HG02571 (cell line): ENCODE results near the gene ETV4.

ENCODE experiments used
- ATAC-seq: cut with Tn5 transposase; IDR thresholded peaks from one replicate; pipeline ENCODE4 v1.9.1; 2021; ENCODE audit warnings: mild to moderate bottlenecking, moderate library complexity; ENCODE audit not compliant: unreplicated experiment

ETV4 gene

DNA sequence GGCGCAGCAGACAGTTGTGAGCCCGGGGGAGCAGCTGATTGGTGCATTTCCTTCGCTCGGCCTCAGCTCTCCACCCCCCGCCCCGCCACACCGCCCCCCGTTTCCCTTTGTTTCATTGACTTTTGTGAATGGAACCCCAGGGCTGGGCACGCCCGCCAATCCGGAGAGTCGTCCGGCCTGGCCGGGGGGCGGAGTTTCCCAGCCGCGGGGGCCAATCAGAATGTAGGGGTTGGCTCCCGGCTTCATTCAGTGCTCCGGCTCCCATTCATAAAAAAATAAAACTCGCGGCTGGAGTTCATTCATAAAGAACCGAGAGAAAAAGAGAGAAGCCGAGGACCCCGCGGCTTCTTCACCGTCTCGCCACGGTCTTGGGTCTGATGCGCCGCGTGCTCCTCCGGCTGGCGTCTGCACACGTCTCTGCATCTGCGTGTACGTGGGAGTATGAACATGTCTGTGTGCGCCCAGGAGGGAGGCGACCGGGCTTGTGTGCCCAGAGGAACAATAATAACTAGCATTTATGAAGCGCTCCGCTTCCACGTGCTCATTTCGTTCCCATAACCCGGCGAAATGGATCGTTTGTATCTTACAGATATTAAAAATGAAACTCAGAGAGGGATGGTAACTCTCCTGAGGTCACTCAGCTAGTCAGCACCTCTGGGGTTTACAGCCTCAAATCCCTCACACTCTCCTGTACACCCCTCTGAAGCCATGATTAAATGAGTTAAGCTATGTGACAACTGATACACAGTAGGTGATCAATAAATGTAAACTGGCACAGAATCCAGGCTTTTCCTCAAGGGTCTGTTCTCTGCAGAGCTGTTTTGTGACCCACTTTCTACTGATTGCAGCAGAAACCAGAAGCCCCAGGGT lies at the start of gene ETV4:
ETV4 (minus strand) TSS at position 22 of the 870 bp plus-strand sequence. CDS start 723 bp downstream, outside the sequence.
- ATAC-seq: peak; percentile 85

DNA sequence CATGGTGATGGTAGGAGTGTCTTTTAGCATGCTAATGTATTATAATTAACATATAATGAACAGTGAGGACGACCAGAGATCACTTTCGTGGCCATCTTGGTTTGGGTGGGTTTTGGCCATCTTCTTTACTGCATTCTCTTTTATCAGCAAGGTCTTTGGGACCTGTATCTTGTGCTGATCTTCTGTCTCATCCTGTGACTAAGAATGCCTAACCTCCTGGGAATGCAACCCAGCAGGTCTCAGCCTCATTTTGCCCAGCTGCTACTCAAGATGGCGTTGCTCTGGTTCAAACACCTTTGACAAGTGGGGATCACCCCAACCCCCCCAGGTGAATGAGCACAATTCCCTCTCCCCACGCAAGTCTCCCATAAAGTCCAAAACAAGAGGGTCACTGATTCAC lies 49.3 kb upstream of the ETV4 start:
- ATAC-seq: no peak

DNA sequence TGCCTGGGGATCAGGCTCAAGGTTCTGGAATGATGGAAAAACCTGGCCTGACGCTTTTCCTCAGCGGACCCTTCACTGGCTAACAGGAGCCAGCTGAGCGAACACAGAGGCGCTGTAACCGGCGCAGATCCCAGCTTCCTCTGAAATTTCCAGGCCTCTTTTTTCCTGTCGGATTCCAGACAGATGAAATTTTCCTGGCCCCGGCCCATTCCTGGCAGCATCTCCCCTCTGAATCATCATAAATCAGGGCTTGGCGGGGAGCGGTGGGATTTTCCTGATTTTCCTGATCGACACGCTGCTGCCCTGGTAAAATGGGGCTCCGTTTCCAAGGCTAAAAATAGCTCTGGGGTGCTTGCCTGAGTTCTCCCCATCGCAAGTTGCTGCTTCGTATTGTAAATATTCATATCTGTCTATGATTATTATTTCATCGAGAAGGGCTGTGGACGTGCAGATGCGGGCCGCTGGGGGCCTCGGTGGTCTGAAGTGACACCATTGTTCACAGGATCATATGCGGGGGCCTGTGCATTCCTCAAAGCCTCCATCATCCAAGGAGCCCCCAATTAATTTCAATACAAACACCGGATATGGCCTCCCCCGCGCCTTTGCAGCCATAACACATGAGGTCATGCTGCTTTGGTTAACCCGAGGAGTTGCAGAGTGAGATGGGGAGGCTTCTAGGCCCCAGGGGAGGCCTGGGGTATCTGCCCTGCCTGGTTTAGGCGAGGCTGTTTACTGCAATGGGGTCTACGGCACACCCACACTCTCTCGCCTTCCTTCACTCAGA lies 45.8 kb upstream of the ETV4 start:
- no peak for ATAC-seq

DNA sequence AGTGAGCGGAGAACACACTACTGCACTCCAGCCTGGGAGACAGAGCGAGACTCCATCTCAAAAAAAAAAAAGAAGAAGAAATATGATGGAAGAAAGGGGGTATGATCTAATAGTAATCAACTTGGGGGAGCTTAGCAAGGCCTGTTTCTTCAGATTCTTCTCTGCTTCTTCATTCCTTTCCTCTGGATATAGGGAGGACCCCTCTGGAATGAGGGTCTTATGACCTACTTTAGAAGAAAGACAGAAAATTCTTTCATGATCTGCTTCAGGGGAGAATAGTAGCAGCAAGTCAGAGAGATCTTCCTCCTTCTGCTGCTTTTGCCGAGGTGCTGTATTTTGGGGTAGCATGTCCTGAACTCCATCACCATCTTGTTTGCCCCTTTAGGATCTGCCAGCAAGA lies 44.9 kb upstream of the ETV4 start:
- ATAC-seq: no peak

DNA sequence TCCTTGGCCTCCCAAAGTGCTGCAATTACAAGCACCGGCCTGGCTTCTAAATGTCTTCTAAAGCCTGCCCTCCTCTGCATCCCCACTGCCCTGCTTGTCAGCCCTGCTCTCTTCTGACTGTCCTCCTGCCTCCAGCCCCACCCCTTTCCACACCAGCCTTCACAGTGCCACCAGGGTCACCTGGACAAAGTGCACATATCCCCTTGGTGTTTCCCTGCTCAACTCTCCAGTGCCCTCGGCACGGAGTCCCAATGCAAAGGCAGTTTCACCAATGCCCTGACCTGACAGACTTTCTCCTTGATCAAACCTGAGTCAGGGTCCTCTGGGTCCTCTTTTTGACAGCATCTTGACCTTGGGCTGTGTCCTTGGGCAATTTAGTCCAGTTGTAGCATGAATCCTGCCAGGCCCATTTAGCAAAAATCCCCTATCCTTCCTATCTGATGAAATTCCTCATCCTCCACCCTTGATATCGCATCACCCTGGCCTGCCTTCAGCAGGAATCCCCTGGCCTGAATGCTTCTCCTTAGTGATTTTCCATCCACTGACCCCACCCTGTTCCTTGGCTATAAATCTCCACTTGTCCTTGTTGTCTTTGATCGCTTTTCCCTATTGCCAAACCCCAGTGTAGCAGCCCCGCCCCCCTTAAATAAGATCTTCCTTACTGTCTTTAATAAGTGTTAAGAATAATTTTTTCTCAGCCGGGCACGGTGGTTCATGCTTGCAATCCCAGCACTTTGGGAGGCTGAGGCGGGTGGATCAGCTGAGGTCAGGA lies 42.7 kb upstream of the ETV4 start:
- ATAC-seq: no peak

DNA sequence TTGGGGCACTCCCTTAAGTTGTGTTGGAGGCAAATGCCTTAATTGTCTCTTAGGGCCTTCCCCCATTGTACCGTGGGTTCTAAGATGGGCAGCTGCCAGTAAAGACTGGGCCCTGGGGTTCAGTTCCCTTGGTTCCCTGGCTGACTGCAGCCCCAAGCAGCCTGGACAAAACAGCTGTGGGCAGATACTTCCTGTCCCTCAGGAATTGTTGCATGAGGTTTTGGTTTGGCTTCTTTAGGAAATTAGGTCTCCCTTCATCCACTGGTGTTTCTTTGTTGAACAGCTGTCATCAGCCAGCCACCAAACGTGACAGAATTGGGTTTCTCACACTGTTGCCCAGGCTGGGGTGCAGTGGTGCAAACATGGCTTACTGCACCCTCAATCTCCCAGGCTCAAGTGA lies 42.0 kb upstream of the ETV4 start:
- ATAC-seq: no peak

DNA sequence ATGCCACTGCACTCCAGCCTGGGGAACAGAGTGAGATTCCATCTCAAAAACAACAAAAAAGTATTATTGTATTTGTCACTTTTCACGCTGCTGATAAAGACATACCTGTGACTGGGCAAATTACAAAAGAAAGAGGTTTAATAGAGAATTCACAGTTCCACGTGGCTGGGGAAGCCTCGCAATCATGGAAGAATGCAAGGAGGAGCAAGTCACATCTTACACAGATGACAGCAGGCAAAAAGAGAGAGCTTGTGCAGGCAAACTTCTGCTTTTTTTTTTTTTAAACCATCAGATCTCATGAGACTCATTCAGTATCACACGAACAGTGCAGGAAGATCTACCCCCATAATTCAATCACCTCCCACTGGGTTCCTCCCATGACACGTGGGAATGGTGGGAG lies 41.5 kb upstream of the ETV4 start:
- no peak for ATAC-seq

DNA sequence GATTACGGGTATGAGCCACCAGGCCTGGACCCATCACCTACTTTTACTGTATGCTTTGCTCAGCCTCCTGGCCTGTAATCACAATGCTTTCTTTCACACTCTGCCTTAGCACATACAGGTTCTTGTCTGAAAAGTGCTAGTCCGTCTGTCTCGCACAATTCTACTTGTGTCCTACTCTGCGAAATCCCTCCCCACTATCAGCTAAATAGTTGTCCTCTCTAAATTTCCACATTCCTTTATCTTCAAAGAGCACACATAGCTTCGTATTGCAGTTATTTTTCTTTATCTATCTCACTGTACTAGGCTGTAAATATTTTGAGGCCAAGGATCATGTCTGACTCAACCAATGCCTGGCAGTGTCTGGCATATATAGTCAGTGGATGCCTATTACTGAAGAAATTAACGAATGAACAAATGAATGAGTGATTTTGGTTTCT lies 38.5 kb upstream of the ETV4 start:
- no peak for ATAC-seq

DNA sequence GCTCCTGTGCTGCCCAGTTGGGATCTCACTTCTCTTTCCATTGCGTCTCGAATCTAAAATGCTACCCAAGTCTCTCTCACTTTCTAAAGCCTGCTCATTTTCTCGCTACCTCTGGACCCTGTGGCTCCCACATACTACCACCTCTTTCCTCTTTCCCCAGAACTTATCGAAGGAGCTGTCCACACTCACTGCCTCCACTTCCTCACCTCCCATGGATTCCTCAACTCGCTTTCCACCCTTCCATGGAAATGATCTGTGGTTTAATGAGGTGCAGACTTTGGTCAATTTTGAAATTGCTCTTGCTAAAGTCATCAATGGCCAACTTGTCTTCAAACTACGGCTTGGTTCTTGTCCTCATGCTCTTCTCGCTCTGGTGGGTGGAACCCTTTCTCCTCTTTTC lies 37.2 kb upstream of the ETV4 start:
- ATAC-seq: no peak

DNA sequence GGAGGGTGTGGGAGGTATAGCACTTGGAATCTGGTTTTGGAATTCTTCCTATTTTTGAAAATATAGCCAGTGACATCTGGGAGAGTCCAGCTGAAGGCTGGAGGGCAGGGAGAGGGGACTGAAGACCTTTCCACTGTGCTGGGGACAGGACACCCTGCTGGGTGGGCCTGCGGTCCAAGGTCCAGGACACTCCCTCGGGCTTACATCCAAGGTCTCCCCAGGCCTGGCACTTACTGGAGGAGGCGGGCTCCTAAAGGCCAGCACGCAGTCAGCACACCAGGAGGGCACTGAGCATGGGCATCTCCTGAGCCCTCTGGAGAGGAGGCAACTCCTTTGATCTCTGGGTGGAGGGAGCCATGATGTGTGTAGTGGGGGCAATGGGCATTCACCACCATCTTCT lies 35.5 kb upstream of the ETV4 start:
- ATAC-seq: no peak

DNA sequence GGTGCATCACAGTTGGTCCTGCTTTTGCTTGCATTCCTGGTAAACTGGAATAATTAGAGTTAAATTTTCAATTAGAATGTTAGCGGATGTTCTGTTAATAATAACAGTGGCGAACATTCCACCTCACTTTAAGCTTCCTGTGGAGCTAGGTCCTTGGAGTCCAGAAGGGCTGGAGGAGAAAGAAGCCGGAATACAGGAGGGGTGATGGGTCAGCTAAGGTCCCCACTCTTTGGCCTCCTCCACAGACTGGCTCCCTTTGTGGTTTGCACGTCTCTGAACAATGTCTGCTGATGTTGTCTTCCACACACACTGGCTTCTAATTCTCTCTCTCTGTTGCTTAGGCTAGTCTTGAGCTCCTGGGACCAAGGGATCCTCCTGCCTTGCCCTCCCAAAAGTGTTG lies 35.0 kb upstream of the ETV4 start:
- no peak for ATAC-seq

DNA sequence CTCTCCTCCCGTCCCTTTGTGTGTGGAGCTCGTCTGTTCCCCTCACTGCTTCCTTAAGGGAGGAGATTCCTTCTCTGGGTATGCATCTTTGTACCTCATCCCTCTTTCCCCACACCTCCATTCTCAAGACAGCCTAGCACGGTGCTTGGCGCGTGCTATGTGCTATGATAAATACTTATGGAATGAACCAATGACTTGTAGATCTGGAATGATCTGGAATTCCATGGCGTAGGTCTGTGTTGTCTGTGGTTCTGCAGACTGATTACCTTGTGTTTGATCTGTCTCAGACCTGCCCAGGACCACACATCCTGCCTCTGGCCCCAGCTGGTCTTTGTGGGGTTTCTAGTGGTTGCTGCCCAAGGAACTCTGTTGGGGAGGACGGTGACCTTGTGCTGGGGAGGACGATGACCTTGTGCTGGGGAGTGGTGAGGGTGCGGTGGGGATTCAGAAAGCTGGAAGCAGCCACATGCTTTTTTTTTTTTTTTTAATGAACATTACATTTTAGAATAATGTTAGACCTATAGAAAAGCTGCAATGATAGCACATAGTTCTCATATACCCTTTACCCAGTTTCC lies 33.5 kb upstream of the ETV4 start:
- no peak for ATAC-seq

DNA sequence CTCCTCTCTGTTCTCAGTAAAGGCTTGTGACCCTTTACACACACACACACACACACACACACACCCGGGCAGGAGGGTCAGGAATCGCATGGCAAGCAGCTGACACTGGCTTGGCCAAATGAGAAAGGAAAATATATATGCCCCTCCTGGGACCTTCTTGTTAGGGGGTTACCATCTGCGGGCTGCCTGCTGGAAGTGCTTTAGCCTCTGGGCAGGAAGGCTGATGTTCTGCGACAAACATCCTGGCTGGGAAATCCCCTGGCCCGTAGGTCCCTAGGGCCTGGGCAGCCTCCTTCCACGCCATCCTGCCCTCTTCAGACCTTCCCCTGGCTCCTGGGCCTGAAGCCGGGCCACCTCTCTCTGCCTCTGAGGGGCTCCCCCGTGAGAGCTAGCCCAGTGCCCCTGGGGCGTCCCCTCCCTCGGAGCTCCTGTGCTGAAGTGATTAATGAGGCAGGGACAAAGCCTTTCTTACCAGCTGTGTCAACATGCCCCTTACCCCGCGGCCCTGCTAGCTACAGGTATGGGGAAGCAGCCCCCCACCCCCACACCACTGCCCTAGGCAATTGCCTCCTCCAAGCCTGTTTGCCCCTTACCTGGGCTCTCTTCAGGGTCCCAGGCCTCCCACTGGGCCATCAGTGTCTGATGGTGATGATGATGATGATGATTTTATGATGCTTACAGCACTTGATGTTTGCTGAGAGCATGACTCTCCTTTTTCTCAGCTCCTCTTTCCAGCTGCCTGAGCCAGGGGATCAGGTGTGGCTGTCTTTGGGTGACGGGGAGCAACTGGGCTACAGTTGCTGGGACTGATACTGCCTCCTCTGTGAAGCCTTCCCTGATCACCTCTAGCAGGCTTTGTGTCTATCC lies 32.8 kb upstream of the ETV4 start:
- peak; percentile 58 for ATAC-seq

DNA sequence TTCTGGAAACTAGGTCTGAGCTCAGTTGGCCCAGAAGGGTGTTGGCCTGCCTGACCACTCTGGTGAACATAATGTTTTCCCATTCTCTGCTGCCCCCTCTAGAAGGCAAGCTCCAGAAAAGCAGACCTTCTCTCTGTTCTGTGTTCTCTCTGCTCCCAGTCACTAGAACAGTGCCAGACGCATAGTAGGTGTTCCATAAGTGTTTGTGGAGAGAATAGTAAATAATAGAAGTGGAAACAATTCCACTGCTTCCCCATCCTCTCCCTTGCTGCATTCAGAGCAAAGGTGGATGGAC lies 32.2 kb upstream of the ETV4 start:
- no peak for ATAC-seq

DNA sequence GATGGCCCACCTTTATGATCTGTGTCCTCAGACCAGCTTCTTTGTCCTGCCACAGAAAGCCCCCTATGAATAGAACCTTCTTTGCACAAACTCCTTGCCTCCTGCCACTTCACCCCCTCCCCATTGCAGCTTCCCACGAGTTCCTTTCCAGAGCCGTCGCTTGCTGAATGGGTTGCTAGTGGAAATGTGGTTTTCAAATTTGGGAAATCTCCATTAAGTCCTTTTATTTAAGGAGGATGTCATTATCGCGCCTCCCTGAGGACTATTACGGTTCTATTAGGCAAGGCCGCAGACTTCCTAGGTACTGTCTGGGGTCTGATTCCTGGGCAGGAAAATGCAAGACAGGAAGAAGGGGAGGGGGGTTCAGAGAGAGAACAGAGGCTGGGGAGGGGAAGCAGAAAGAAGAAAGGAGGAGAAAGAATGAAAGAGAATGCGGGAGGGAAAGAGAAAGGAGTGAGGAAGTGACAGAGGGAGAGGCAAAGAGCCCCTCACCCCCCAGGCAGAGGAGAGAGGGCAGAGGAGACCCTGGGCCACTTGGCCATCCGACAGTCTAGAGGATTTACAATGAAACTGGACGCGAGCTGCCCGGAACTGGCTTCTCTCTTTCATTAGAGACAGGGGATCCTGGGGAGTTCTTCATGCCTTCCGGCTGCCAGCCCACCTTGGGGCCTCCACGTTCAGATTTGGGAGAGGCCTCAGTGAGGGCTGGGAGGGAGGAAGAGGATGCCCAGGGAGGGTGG lies 31.7 kb upstream of the ETV4 start:
- ATAC-seq: no peak

DNA sequence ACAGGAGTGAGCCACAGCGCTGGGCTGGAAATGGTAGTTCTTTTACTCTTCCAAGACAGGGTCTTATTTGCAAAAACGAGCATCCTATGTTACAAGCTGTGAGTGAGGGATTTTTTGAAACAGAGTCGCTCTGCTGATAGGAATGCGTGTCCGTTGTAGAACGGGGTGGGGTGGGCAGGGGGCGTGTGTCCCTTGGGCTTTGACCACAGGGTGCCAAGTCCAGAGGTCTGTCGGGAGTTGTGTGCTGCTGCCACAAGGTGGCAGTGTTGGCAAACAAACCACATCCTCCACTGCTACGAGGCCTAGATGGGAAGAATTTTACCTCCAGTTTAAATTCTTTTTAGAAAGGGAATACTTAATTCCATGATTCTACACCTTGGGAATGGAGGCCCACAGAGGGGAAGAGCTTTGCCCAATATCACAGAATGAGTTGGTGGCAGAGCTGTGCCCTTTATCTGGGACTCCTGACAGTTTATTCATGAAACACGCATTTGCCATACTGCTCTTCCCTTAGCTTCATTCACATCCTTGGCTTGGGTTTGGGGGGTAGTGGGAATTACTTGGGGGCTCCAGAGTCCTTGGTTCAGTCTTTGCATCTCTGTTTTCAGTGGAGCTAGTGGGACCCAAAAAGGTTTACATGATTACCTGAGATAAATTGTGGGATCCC lies 30.6 kb upstream of the ETV4 start:
- ATAC-seq: no peak

DNA sequence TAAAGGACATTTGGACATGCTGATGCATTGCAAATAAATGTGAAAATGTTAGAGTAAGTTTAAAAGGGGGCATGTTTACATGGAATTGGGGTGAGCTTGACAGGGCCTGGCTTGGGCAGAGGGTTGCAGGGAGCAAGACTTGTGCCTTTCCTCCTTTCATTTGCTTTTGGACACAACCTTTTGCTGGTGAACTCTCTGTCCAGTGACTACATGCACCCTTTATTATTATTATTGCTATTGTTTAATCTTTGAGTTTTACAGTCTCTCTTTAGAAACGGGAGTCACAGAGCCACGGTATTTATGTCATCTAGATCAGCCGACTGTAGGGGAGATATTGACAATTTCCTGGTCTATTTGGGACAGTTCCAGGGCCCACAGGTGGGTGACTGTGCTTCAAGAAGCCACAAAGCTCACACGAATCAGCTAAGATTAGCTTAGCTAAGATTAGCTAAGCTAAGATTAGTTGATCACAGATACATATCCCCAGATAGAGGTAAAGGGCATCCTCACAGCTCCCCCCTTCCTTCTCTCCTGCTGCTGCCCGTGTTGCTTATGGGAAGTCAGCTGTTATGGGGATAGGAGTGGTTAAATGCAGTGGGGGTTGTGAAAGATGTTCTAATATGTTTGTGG lies 28.9 kb upstream of the ETV4 start:
- no peak for ATAC-seq

DNA sequence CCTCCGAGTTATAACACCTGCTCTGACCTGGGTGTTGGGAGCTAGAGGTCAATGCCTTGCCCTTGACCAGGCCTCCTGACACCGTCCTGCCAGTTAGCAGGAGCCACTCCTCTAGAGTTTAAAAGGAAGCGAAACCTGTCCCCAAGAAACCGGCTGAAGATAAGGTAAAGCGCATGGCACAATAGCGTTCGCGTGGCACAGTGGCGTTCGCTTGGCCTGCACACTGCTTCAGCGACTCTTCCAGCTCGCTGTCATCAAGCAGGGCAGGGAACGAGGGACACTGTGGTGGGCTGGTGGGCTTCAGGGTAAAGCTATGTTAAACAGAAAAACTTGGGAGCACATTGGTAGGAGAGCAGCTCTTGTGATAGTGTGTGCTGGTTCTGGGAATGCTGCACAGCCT lies 28.2 kb upstream of the ETV4 start:
- no peak for ATAC-seq
